Hepatocyte (in vitro differentiated cells): ENCODE results near the gene NSUN6. TPM values are rescaled to one million over a fixed set of nuclear protein-coding genes. Genes with fewer than 3 reads are reported as not detected.
A peak's percentile ranks its signal among the peaks of the same experiment; 100 is the strongest.
"Not testable (repeated sequence)": the region's sequence is repeated elsewhere in the genome, so short reads cannot be mapped to it uniquely, and the experiment has no call there.

Experiments used
- DNase-seq: peaks from one replicate; pipeline ENCODE4 v3.0.0-alpha.2; 2016; ENCODE audit warnings: low spot score
- H2AFZ ChIP-seq: fragments of 200-600 bp; sonication (generic); 2 replicates; pipeline ENCODE4 v1.6.0; 2016; ENCODE audit warnings: antibody characterized with exemption, mild to moderate bottlenecking
- H3K27ac ChIP-seq: fragments of 200-600 bp; sonication (generic); 2 replicates; pipeline ENCODE4 v1.5.1; 2016; ENCODE audit warnings: mild to moderate bottlenecking
- H3K27me3 ChIP-seq: fragments of 200-600 bp; sonication (generic); 2 replicates; pipeline ENCODE4 v1.6.1; 2016
- H3K36me3 ChIP-seq: fragments of 200-600 bp; sonication (generic); replicated peaks from 2 replicates; pipeline ENCODE4 v1.5.1; 2016; ENCODE audit warnings: low read depth; ENCODE audit not compliant: insufficient read depth
- H3K4me1 ChIP-seq: fragments of 200-600 bp; sonication (generic); 2 replicates; pipeline ENCODE4 v1.5.1; 2016; ENCODE audit warnings: mild to moderate bottlenecking, moderate library complexity; ENCODE audit not compliant: insufficient read depth
- H3K4me2 ChIP-seq: fragments of 200-600 bp; sonication (generic); 2 replicates; pipeline ENCODE4 v1.6.0; 2016
- H3K4me3 ChIP-seq: fragments of 200-600 bp; sonication (generic); 2 replicates; pipeline ENCODE4 v1.5.1; 2016; ENCODE audit warnings: mild to moderate bottlenecking
- H3K79me2 ChIP-seq: fragments of 200-600 bp; sonication (generic); 2 replicates; pipeline ENCODE4 v1.6.0; 2017; ENCODE audit warnings: mild to moderate bottlenecking
- H3K9me2 ChIP-seq: fragments of 200-600 bp; sonication (generic); replicated peaks from 2 replicates; pipeline ENCODE4 v1.6.0; 2017; ENCODE audit warnings: mild to moderate bottlenecking; ENCODE audit not compliant: insufficient read depth
- H3K9me3 ChIP-seq: fragments of 200-600 bp; sonication (generic); 2 replicates; pipeline ENCODE4 v1.5.1; 2016; ENCODE audit warnings: low read depth, mild to moderate bottlenecking
- H4K20me1 ChIP-seq: fragments of 200-600 bp; sonication (generic); 2 replicates; pipeline ENCODE4 v1.6.0; 2016; ENCODE audit warnings: mild to moderate bottlenecking; ENCODE audit not compliant: insufficient read depth, poor library complexity, severe bottlenecking
- EZH2 ChIP-seq: fragments of 200-600 bp; sonication (generic); IDR thresholded peaks from 2 replicates; pipeline ENCODE4 v1.6.1; 2016; ENCODE audit warnings: antibody characterized with exemption, mild to moderate bottlenecking, borderline replicate concordance
- WGBS: methylation state at CpG from one replicate; pipeline ENCODE4 v1.1.6; 2016; ENCODE audit warnings: low lambda C conversion rate; ENCODE audit errors: missing lambda C conversion rate; 5-methylcytosine and 5-hydroxymethylcytosine counted together
- polyA plus RNA-seq: library from polyadenylated mRNA; unstranded; fragments of >200 nt; fragmentation: Nextera tagmentation; extraction: Ambion mirVana; gene quantifications from 2 replicates; pipeline ENCODE4 v1.2.1, GENCODE V29; 2016
- total RNA-seq: library from RNA; depleted of rRNA; stranded (reverse); fragments of >200 nt; gene quantifications from 2 replicates; pipeline ENCODE4 v1.2.3, GENCODE V29; 2014
- TF ChIP-seq, protein P1 (sequence below): fragments of 200-600 bp; sonication (generic); IDR thresholded peaks from 2 replicates; pipeline ENCODE4 v1.5.1; 2016; ENCODE audit warnings: antibody characterized with exemption, mild to moderate bottlenecking; ENCODE audit not compliant: poor library complexity

NSUN6 gene
- total and polyA plus RNA-seq, 2 experiments from 2014 or later, result 12.2 to 14.6 TPM

DNA sequence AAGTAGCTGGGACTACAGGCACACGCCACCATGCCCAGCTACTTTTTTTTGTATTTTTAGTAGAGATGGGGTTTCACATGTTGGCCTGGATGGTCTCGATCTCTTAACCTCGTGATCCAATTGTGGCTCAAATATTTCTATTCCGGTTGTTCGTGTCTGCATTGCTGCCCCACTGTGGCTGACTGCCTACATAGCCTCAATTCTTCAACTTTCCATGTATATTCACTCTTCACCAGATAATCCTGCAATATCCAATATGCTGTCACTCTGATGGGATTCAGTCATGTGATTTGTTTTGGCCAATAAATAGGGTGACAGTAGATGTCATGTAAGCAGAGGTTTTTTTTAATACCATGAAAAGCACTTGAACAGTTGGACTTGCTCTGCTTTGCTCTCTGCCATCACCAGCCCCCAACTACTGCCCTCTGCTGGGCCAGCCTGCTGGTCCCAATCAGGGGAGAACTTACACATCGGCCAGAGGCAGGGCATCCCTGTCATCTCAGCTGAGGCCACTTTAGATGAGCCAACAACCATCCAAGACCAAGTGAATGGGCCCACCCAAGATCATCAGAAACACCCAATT, 56.7 kb downstream of the NSUN6 start:
- Histone ChIP-seq H3K36me3 (no peaks in the 10 kb centered on the region), H3K4me1 (no peaks in the 10 kb centered on the region), H3K79me2 (no peaks in the 10 kb centered on the region), H4K20me1 (no peaks in the 10 kb centered on the region), H3K4me3 (no peak overlapping the region), H3K27ac (no peak overlapping the region), H2AFZ (no peak overlapping the region), H3K27me3 (no peaks in the 10 kb centered on the region), H3K9me3 (no peaks in the 10 kb centered on the region), H3K9me2 (no peaks in the 10 kb centered on the region), H3K4me2 (no peak overlapping the region)
- 86% methylated on average over 6 of the region's 6 CpGs for WGBS
- TF ChIP-seq, protein P1, sequence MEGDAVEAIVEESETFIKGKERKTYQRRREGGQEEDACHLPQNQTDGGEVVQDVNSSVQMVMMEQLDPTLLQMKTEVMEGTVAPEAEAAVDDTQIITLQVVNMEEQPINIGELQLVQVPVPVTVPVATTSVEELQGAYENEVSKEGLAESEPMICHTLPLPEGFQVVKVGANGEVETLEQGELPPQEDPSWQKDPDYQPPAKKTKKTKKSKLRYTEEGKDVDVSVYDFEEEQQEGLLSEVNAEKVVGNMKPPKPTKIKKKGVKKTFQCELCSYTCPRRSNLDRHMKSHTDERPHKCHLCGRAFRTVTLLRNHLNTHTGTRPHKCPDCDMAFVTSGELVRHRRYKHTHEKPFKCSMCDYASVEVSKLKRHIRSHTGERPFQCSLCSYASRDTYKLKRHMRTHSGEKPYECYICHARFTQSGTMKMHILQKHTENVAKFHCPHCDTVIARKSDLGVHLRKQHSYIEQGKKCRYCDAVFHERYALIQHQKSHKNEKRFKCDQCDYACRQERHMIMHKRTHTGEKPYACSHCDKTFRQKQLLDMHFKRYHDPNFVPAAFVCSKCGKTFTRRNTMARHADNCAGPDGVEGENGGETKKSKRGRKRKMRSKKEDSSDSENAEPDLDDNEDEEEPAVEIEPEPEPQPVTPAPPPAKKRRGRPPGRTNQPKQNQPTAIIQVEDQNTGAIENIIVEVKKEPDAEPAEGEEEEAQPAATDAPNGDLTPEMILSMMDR, result peak; percentile 30
- TF ChIP-seq EZH2, result no peak
- no peak for DNase-seq

DNA sequence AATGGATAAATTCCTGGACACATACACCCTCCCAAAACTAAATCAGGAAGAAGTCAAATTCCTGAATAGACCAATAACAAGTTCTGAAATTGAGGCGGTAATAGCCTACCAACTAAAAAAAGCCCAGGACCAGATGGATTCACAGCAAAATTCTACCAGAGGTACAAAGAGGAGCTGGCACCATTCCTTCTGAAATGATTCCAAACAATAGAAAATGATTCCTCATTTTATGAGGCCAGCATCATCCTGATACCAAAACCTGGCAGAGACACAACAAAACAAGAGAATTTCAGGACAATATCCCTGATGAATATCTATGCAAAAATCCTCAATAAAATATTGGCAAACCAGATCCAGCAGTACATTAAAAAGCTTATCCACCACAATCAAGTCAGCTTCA, 60.2 kb downstream of the NSUN6 start:
- not testable (repeated sequence) for H4K20me1 ChIP-seq, H3K4me1 ChIP-seq, H2AFZ ChIP-seq, H3K27ac ChIP-seq, H3K9me2 ChIP-seq, H3K79me2 ChIP-seq, H3K4me3 ChIP-seq, H3K4me2 ChIP-seq, DNase-seq, H3K36me3 ChIP-seq, H3K27me3 ChIP-seq, H3K9me3 ChIP-seq
- WGBS, result 97% methylated on average over 1 of the region's 1 CpG

DNA sequence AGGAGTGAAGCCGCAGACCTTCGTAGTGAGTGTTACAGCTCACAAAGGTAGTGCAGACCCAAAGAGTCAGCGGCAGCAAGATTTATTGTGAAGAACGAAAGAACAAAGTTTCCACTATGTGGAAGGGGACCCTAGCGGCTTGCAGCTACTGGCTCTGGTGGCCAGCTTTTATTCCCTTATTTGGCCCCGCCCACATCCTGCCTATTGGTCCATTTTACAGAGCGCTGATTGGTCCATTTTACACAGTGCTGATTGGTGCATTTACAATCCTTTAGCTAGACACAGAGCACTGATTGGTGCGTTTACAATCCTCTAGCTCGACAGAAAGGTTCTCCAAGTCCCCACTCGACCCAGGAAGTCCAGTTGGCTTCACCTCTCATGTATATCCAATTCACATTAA, 64.8 kb downstream of the NSUN6 start:
- H3K4me1 ChIP-seq, result not testable (repeated sequence)
- 94% methylated on average over 10 of the region's 10 CpGs for WGBS

DNA sequence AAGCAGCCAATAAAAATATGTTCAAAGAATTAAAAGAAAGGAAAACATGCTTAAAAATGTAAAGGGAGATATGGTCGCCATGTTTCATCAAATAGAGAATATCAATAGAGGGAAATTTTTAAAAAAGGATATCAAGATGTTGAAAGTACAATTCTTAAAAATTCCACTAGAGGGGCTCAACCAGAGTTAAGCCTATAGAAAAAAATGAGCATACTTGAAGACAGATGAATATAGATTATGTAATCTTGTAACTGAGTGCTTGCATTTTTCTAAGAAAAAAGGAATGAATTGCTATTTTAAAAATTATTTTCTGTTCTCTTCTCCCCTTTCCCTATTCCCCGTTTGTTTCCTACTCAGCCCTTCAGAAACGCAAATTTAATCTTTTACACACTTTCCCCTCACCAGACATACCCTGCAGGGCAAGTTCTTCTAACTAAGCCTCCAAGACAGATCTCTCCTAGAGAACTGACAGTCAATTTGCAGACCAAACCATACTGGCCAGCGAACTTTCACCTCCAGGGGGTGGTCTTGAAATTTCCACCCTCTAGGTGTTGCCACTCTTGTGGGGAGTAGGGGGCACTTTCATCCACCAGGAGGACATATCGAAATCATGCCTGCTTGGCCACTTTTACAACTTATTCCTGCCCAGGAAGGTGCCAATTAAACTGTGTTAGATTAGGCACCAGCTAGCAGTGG, 67.7 kb downstream of the NSUN6 start:
- Histone ChIP-seq H3K4me2 (no peak overlapping the region), H3K36me3 (no peaks in the 10 kb centered on the region), H2AFZ (no peak overlapping the region), H3K79me2 (no peaks in the 10 kb centered on the region), H3K4me3 (no peak overlapping the region), H3K9me3 (no peaks in the 10 kb centered on the region), H4K20me1 (no peaks in the 10 kb centered on the region), H3K9me2 (no peaks in the 10 kb centered on the region), H3K27ac (no peak overlapping the region), H3K4me1 (no peaks in the 10 kb centered on the region), H3K27me3 (no peaks in the 10 kb centered on the region)
- TF ChIP-seq, protein P1, result peak; percentile 21
- TF ChIP-seq EZH2, result no peak
- no peak for DNase-seq
- WGBS, result 83% methylated on average over 5 of the region's 5 CpGs

More for the DNA sequence above, 64.8 kb downstream of the NSUN6 start:
- H3K36me3 ChIP-seq, H3K9me3 ChIP-seq, H2AFZ ChIP-seq, H3K79me2 ChIP-seq, H3K27me3 ChIP-seq, H3K27ac ChIP-seq, H3K4me3 ChIP-seq, H3K9me2 ChIP-seq, DNase-seq, H3K4me2 ChIP-seq, H4K20me1 ChIP-seq: not testable (repeated sequence)
